GM12874 (cell line): ENCODE data around the gene FAM20C.

ENCODE experiments used
- CTCF ChIP-seq: IDR thresholded peaks from 2 replicates; pipeline ENCODE4 v1.5.1; 2011; ENCODE audit warnings: low read depth, mild to moderate bottlenecking, control low read depth, low read length, moderate library complexity; ENCODE audit not compliant: insufficient read depth

The FAM20C gene

GRCh38 chr7:247181-247580 lies 54.8 kb downstream of the FAM20C start:
- TF ChIP-seq CTCF = no peak

- TF ChIP-seq CTCF = no peak
These were observed 55.3 kb downstream of the FAM20C start for GRCh38 chr7:247636-248035.

- no peak for TF ChIP-seq CTCF
These were observed 56.5 kb downstream of the FAM20C start for GRCh38 chr7:248732-249435.

GRCh38 chr7:249989-250388 lies 57.6 kb downstream of the FAM20C start:
- no peak for TF ChIP-seq CTCF

- TF ChIP-seq CTCF = no peak
These were observed 58.2 kb downstream of the FAM20C start for GRCh38 chr7:250523-250922.

- TF ChIP-seq CTCF = no peak
These were observed 58.6 kb downstream of the FAM20C start for GRCh38 chr7:251005-251404.

- TF ChIP-seq CTCF = no peak
These were observed 59.2 kb downstream of the FAM20C start for GRCh38 chr7:251446-252175.
